HG03095 (cell line): ENCODE data around the gene LILRA1.
A peak's percentile ranks its signal among the peaks of the same experiment; 100 is the strongest.
"Not testable (repeated sequence)": the region's sequence is repeated elsewhere in the genome, so short reads cannot be mapped to it uniquely, and the experiment has no call there.

ENCODE experiments used
- ATAC-seq: cut with Tn5 transposase; IDR thresholded peaks from one replicate; pipeline ENCODE4 v1.9.1; 2021; ENCODE audit warnings: moderate library complexity; ENCODE audit not compliant: unreplicated experiment

The LILRA1 gene

DNA sequence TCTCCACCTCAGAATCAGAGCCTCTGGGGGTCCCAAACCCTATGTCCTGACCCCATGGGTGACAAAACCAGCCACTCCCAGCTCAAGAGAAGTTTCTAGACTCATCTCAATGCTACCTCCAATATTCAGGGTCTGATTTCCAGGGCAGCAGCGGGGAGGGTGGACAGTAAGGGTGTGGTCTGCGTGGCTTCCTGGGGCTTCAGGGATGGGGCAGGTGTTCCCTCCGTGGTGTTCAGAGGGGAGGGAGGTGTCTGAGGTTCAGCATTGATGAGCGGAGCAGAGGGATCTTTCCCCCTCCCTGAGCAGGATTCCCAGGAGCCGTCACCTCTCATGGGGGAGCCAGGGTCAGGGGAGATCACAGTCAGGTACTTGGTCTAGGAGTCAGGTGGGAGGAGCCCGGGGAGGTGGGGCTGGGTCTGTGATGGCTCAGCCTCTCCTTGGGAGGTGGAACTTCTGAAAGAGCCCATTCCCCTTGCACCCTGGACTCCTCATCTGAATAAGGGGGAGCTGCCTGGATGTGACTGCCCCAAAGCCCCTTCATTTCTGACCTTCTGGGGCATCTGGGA lies 16.9 kb upstream of the LILRA1 start:
- no peak for ATAC-seq

DNA sequence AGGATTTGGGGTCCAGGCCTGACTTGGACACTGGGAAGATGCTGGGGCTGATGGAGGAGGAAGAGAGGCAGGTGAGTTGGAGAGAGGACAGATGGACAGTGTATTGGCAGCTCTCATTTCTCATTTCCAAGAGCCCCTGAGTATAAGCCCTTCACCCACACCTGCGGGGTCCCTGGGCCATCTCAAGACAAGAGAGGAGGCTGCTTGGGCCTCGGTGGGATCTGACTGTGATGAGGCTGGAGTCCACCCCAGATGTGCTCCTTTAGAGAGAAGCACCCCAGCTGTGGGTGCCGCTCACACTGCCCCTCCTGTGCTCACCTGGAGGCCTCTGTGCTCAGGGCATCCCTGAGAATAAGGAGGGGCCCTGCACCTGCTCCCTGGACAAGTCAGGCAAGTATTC lies 16.1 kb upstream of the LILRA1 start:
- ATAC-seq = no peak

DNA sequence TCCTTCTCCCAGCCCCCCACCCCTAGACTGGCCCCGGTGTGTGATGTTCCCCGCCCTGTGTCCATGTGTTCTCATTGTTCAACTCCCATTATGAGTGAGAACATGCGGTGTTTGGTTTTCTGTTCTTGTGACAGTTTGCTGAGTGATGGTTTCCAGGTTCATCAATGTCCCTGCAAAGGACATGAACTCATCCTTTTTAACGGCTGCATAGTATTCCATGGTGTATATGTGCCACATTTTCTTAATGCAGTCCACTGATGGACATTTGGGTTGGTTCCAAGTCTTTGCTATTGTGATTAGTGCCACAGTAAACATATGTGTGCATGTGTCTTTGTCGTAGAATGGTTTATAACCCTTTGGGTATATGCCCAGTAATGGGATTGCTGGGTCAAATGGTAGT lies 15.2 kb upstream of the LILRA1 start:
- ATAC-seq = not testable (repeated sequence)

DNA sequence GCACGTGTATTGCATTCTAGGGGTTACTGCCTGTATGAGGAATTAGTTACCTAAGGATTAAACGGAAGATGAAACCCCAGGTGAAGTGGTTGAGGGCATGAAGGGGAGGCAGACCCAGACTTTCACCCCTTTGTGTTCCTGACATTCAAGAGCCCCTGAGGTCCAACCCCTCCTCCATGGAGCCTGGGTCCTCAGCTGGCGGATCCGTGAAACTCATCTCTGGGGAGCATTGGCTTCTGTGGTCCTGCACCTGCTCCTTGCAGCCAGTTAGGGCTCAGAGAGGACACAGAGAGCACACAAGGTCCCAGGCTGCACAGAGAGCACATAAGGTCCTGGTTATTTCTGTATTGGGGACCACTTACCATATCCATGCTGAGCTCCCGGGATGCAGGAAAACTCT lies 7.0 kb upstream of the LILRA1 start:
- no peak for ATAC-seq

DNA sequence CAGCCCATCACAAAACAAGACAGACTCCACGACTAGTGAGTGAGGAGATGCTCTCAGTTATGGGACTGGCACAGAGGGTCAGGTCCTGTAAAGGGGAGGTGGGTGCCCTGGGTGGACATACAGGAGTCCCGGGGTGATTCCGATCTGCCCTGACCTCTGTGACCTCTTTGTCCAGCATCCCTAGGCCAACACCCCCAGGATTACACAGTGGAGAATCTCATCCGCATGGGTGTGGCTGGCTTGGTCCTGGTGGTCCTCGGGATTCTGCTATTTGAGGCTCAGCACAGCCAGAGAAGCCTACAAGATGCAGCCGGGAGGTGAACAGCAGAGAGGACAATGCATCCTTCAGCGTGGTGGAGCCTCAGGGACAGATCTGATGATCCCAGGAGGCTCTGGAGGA lies 6.4 kb upstream of the LILRA1 start:
- no peak for ATAC-seq

DNA sequence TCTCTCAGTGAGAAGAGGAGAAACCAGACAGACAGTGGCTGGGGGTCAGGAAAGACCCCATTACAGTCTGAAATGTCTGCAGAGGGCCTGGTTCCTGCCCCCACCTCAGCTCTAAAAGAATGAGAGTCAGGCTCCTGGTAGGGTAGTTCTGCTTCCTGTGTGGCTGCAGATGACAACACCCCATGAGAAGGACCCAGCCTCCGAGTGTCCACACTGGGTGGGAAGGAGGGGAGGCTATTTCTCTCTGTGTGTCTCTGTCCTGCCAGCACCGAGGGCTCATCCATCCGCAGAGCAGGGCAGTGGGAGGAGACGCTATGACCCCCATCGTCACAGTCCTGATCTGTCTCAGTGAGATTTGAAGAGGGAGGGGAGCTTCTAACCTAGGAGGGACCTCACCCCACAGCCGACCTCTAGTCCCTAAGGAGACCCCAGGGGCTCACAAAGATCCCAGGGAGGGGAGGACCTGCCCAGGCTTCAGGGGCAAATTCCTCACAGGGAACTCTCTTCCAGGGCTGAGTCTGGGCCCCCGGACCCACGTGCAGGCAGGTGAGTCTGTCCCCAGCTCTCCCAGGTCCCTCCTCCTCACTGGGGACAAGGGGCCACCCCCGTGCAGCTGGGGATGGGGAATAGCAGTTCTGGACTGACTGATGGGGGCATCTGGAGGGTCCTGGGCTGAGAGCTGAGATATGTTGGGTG lies 647 bp downstream of the LILRA1 start:
- not testable (repeated sequence) for ATAC-seq

DNA sequence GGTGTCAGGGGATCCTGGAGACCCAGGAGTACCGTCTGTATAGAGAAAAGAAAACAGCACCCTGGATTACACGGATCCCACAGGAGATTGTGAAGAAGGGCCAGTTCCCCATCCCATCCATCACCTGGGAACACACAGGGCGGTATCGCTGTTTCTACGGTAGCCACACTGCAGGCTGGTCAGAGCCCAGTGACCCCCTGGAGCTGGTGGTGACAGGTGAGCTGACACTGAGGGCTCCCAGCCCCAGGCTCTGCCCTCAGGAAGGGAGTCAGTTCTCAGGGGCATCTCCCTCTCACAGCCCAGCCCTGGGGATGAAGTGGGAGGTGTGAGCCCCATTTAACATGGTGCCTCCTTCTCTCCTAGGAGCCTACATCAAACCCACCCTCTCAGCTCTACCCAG lies 1.3 kb downstream of the LILRA1 start:
- no peak for ATAC-seq

DNA sequence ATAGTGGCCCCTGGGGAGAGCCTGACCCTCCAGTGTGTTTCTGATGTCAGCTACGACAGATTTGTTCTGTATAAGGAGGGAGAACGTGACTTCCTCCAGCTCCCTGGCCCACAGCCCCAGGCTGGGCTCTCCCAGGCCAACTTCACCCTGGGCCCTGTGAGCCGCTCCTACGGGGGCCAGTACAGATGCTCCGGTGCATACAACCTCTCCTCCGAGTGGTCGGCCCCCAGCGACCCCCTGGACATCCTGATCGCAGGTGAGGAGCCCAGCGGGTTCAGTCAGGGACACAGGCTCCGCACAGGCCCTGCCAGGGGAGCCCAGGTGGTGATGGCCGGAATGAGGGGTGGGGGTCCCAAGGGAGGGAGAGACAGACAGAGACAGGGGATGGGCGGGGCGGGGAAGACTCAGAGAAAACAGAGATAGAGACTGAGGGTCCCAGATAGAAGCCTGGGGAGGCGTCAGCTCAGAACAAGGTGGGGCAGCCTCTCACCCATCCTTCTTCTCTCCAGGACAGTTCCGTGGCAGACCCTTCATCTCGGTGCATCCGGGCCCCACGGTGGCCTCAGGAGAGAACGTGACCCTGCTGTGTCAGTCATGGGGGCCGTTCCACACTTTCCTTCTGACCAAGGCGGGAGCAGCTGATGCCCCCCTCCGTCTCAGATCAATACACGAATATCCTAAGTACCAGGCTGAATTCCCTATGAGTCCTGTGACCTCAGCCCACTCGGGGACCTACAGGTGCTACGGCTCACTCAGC lies 2.4 kb downstream of the LILRA1 start:
- not testable (repeated sequence) for ATAC-seq

DNA sequence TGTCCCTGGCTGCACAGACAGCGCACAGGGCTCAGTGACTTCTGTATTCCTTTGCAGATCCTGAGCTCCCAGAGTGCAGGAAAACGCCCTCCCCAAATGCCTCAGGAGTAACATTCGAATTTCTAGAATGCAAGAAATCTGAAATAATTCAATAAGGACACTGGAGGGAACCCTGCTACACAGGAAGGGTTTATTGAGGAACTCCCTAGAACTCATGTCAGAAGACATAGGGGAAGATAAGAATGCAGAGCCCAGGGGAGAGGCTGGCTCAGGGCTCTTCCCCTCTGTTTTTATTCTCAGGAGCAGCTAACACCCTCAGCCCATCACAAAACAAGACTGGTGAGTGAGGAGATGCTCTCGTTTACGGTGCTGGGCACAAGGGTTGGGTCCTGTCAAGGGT lies 6.8 kb downstream of the LILRA1 start:
- no peak for ATAC-seq

DNA sequence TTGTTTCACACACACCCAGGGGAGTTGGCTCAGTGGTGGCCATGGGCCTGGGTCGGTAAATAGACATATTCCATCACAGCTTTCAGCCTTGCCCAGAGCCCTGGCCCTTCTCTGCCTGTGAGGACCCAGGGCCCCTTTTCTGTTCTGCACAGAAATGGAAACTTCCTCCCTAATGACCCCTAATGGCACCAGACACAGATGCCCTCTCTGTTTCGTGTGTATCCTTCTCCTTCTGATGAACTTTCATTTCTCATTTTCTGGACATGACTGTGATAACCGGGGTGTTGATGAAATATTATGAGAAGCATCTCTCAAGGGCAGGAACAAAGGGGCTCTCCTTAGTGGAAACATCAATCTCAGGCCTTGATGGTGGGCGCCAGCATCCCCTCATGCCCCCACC lies 12.8 kb downstream of the LILRA1 start:
- no peak for ATAC-seq

DNA sequence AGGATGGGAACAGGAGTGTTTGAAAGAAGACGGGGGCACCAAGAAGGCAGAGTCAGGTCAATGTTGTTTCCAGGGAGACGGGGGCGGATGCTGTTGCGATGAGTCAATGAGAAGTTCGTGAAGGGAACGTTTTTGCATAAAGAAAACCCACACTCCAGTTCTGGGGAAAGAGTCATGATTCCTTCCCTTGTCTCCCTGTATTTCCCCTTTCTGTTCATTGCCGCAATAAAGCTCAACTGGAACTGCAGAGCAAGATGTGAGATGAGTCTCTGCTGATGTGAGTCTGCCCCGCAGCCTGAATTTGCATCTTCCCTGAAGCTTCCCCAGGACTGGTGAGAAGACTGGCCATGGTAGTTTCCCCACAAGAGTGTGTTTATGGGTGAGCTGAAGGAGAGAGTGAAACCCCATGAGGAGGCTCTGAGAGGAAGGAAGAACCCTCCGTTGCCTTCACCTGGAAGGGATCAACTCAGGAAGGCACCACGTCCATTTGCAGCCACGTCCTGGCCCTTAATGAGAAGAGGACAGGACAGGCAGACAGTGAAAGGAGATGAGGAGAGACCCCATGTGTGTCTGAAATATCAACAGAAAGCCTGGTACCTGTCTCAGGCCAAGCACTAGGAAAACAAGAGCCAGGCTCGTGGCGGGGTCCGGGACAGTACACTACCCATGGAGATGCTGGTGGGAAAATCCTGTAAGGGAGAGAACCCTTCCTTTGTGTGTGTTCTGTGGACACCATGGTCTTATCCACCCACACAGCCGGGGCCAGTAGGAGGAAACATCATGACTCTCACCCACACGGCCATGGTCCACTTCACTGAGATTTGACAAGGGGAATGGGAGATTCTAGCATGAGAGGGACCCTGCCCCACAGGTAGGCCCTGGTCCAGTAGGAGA lies 13.7 kb downstream of the LILRA1 start:
- no peak for ATAC-seq

DNA sequence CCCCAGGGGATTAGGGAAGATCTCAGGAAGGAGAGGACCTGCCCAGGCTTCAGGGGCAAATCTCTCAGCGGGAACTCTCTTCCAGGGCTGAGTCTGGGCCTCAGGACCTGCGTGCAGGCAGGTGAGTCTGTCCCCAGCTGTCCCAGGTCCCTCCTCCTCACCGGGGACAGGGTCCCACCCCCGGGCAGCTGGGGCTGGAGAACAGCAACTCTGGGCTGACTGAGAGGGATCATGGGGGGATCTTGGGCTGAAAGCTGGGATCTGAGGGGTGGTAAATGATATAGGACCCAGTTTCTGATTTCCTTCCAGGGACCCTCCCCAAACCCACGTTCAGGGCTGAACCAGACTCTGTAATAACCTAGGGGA lies 14.3 kb downstream of the LILRA1 start:
- no peak for ATAC-seq

DNA sequence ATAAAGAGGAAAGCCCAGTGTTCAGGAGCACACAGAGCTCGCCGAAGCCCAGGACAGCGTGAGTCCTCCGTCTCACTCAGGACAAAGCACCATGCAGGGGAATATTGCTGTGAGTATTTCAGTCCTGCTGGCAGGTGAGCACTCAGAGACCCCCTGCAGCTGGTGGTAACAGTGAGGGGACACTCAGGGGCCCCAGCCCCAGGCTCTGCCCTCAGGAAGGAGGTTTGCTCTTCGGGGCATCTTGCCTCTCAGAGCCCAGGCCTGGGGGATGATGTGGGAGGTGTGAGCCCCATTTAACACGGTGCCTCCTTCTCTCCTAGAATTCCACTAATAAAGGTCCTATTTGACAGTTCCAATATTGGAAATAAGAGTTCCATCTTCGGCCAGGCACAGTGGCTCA lies 14.8 kb downstream of the LILRA1 start:
- ATAC-seq = no peak

DNA sequence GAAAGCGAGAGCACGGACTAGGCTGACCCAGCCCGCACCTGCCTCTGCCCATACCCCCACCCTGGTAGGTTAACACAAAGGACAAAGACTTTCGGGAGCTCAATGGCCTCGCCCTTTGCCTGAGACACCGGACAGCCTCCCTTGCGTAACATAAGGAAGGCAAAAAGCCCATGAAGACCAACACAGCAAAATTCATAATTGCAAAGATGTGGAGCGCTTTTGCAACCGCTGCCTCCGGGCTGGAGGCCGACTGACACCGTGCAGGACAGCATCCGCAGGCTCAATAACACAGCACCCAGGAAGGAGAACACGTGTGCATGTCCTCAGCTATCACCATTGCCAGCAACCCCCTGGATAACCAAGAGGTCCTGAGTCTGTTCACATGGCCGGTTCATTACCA lies 15.4 kb downstream of the LILRA1 start:
- ATAC-seq = no peak

DNA sequence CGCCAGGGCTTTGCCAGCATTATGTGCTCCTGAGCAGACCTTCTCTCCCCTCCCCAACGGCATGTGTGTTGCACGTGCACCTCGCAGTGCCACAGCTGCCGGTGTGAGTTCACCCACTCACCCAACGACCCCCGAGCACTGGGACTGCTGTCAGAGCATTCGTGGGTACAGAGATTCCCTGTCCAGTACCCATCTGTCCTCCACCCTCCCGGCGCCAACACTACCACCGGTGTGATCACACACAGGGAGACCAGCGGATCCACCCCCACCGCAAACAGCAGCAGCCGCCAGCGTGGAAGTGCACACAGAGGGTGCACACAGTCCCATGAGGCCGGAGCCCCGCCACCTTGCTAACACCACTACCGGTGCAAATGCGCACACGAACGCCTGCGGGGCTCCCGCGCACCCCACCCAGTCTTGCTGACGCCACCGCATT lies 15.9 kb downstream of the LILRA1 start:
- ATAC-seq = no peak

DNA sequence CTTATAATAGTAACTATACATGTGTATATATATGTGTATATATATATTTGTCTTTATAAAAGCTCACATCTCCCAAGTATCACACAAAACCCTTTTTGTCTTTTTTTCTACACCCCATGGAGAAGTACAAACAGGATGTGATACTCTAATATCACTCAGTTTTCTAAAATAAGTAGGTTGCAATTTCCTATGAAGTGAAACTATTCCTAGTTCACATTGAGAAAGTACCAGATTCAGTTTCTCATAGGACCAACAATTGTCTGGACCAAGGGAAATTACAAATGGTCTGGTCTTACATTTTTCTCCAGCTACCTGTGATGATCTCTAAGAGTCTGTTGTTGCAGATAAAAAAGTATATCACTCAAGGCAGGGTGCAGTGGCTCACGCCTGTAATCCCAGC lies 19.0 kb downstream of the LILRA1 start:
- ATAC-seq = no peak

DNA sequence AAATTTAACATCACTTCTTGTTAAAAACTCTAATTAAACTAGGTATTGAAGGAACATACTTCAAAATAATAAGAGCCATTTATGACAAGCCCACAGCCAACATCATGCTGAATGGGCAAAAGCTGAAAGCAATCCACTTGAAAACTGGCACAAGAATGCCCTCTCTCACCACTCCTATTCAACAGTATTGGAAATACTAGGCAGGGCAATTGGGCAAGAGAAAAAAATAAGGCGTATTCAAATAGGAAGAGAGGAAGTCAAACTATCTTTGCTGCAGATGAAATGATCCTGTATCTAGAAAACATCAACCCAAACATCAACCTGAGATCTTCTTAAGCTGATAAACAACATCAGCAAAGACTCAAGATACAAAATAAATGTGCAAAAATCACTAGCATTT lies 21.3 kb downstream of the LILRA1 start:
- no peak for ATAC-seq

DNA sequence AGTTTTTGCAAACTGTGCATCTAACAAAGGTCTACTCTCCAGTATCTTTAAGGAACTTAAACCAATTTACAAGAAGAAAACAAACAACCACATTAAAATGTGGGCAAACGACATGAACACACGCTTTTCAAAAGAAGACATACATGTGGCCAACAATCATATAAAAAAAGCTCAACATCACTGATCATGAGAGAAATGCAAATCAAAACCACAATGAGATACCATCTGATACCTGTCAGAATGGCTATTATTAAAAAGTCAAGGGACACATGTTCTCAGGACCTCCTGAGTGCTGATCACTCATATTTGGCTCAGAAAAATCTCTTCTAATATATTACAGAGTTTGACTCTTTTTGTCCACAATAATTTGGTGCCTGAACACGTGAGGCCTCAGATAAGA lies 22.6 kb downstream of the LILRA1 start:
- ATAC-seq = no peak

DNA sequence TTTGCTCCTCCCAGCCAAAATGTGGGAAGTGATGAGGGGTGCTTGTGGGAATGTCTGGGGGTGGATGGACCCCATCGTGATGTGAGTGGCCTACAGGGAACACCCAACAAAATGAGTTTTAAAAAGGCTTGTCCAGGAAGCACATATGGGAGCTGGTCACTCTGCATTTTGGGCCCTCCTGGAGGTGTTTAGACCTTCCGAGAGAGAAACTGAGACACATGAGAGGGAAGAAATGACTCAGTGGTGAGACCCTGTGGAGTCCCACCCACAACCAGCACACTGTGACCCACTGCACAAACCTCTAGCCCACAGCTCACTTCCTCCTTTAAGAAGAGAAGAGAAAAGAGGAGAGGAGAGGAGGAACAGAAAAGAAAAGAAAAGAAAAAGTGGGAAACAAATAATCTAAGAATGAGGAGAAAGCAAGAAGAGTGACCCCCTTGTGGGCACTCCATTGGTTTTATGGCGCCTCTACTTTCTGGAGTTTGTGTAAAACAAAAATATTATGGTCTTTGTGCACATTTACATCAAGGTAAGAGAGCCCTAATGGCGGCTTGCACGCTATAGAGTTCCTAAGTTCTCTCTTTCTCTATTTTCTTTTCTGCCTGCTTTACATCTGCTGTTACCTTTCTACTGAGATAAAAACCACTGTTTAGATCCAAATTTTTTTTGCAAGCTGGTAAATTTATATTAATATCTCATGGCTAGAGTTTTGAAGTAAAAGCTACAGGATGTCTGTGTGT lies 23.6 kb downstream of the LILRA1 start:
- ATAC-seq = peak; percentile 83

DNA sequence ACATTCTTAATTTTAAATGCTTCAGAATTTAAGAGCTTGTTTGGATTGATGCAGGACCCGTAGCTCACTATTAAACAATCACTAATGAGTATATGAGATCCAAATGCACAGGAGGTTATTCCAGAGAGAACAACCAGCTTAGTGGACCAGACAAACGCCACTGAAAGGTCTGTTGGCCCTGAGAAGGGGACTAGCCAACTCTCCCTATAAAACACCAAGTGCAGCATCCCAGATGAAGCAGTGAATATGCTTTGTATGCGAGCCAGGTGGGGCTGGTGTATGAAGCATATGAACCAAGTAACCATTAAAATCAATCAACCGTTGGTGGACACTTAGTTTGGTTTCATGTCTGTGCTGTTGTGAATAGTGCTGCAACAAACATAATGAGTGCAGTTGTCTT lies 27.0 kb downstream of the LILRA1 start:
- no peak for ATAC-seq

DNA sequence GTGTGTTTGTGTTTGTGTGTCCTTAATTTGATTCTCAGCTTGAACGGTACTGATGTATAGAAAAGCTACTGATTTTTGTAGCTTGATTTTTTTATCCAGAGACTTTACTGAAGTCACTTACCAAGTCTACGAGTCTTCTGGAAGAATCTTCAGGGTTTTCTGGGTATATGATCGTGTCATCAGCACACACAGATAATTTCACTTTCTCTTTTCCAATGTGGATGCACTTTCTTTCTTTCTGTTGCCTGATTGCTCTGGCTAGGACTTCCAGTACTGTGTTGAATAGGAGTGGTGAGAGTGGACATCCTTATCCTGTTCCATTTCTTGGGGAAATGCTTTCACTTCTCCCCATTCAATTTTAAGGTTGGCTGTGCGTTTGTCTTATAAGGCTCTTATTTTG lies 29.0 kb downstream of the LILRA1 start:
- ATAC-seq = no peak
